Ovary (tissue), 9 donors: Measurements from ENCODE around the gene PRICKLE4. TPM values are rescaled to one million over a fixed set of nuclear protein-coding genes. Genes with fewer than 3 reads are reported as not detected.

Experiments
- DNase-seq, 5 donors: peaks; one replicate each; pipeline ENCODE4 v3.0.0-alpha.2; 2019 to 2020
- H3K27ac ChIP-seq, 2 donors: fragments of 200-600 bp; one replicate each; pipeline versions ENCODE4 v1.5.1 to v1.8.0; 2019 to 2022
- H3K27me3 ChIP-seq: fragments of 200-600 bp; one replicate; pipeline ENCODE4 v1.8.0; 2022
- H3K36me3 ChIP-seq: fragments of 200-600 bp; sonication (generic); one replicate; pipeline ENCODE4 v1.5.1; 2019
- H3K4me1 ChIP-seq: one replicate; pipeline ENCODE4 v1.8.1; 2013; ENCODE audit warnings: mild to moderate bottlenecking, moderate library complexity; ENCODE audit not compliant: insufficient read depth
- H3K4me3 ChIP-seq: fragments of 200-600 bp; sonication (generic); one replicate; pipeline ENCODE4 v1.5.1; 2017
- H3K9me3 ChIP-seq, 2 donors: fragments of 200-600 bp in 1 of 2; sonication (generic) in 1 of 2; one replicate each; pipeline versions ENCODE4 v1.5.1 to v1.8.1; 2013 to 2019; ENCODE audit warnings: mild to moderate bottlenecking in 1 of 2, moderate library complexity in 1 of 2
- CTCF ChIP-seq, 3 donors: fragments of 450-650 bp in 2 of 3; fragments of 200-600 bp in 1 of 3; IDR thresholded peaks; one replicate each; pipeline versions ENCODE4 v1.5.1 to v1.8.0; 2016 to 2022; ENCODE audit warnings: antibody characterized with exemption in 3 of 3, mild to moderate bottlenecking in 1 of 3
- EP300 ChIP-seq: sonication (generic); formaldehyde crosslinking; IDR thresholded peaks from one replicate; pipeline ENCODE4 v1.6.1; 2017; ENCODE audit warnings: antibody characterized with exemption
- POLR2A ChIP-seq: fragments of 450-650 bp; IDR thresholded peaks from one replicate; pipeline ENCODE4 v1.6.1; 2017; ENCODE audit warnings: antibody characterized with exemption, mild to moderate bottlenecking, moderate library complexity
- WGBS, 3 donors: extraction: QIAGEN DNeasy Blood & Tissue Kit in 1 of 3; methylation state at CpG; one replicate each; pipeline versions ENCODE4 v1.1.5 to v1.1.7; 2013 to 2017; 5-methylcytosine and 5-hydroxymethylcytosine counted together
- intact Hi-C, 4 donors: fragments of 100-400 bp; cut with DNase I; formaldehyde crosslinking; loops; one replicate each; pipeline versions ENCODE4 v1.11.0 to v1.15.1; 2022 to 2023
- polyA plus RNA-seq, 2 donors: library from polyadenylated mRNA; stranded (reverse); fragments of 200-250 nt in 1 of 2; fragments of 350-450 nt in 1 of 2; fragmentation: Illumina TruSeq in 1 of 2; extraction: RNeasy Lipid Tissue Mini Kit (QIAGEN cat#74804) in 1 of 2; gene quantifications; one replicate each; pipeline ENCODE4 v1.2.3, GENCODE V29; 2013 to 2014
- total RNA-seq, 7 donors: library from RNA; depleted of rRNA in 2 of 7; stranded (reverse); fragments of >200 nt in 2 of 7; fragmentation: NEBNext Ultra II Directional in 3 of 7; extraction: Animal tissue kit (Norgen Biotek cat#: 25700) in 3 of 7; gene quantifications; one replicate each; pipeline versions ENCODE4 v1.1.0 to v1.2.4, GENCODE V29; 2016 to 2023
- donor health status: DM: no; HTN: no; CAD: no; lungs with moderate emphysema.
- donor health status: DM: no; HTN: no; CAD: no.
- donor health status: Bipolar disorder and iron deficiency.
- donor health status: DM: yes; HTN: yes; CAD: no.
- donor health status: DM: no; HTN: no; CAD: no.
- donor health status: DM: yes; HTN: yes; CAD: no.

PRICKLE4 gene
- total and polyA plus RNA-seq, 9 donors: 1.5 to 7.3 (median 3.0) TPM

- intact Hi-C loops: loop anchor here (2.0 to 10.0 kb wide), 6 partner anchors 136 to 1106 kb away; partner anchors contain the start of genes BYSL (in 2 of the 4) and MED20 (in 2 of the 4)
Measured at GRCh38 chr6:41785689-41786450, 5.3 kb downstream of the PRICKLE4 start.

GRCh38 chr6:41786451-41787218 is 6.1 kb downstream of the PRICKLE4 start:
- WGBS, 3 donors: 0 to 2% (median 1%) methylated on average over 25 to 58 of the region's 58 CpGs
- peak; percentile 13 for TF ChIP-seq POLR2A
- TF ChIP-seq EP300: no peak
- peak; percentile 79 to 89 (median 88) for TF ChIP-seq CTCF (IDR thresholded peaks at IDR 0.05)
- peak overlapping the region; percentile 67 for H3K4me3 ChIP-seq
- H3K9me3 ChIP-seq: no peaks in the 10 kb centered on the region
- intact Hi-C loops: loop anchor here (2.0 to 10.0 kb wide), 6 partner anchors 136 to 1106 kb away; partner anchors contain the start of genes BYSL (in 2 of the 4) and MED20 (in 2 of the 4)
- peak; percentile 86 to 94 (median 91) for DNase-seq
- H3K27me3 ChIP-seq: no peaks in the 10 kb centered on the region
- H3K4me1 ChIP-seq: peaks cover 5% of the 10 kb centered on the region
- H3K36me3 ChIP-seq: no peaks in the 10 kb centered on the region
- peak overlapping the region; percentile 80 to 92 for H3K27ac ChIP-seq

More at GRCh38 chr6:41785689-41786450, 5.3 kb downstream of the PRICKLE4 start:
- Histone ChIP-seq H3K27ac (peak overlapping the region in 1 of 2 donors; percentile 92), H3K27me3 (no peaks in the 10 kb centered on the region), H3K36me3 (no peaks in the 10 kb centered on the region), H3K9me3 (no peaks in the 10 kb centered on the region), H3K4me1 (peaks cover 7% of the 10 kb centered on the region), H3K4me3 (peak overlapping the region; percentile 67)
- peak in 1 of 5 donors; percentile 59 for DNase-seq
- 11 to 19% (median 12%) methylated on average over 19 to 29 of the region's 29 CpGs for WGBS, 3 donors
- TF ChIP-seq EP300 (no peak), CTCF (IDR thresholded peaks at IDR 0.05) (no peak), POLR2A (no peak)

GRCh38 chr6:41787219-41787917 is 6.8 kb downstream of the PRICKLE4 start, which contains the start of gene TOMM6:
Gene TOMM6 (plus strand): TSS chr6:41787694. CDS start chr6:41787698, 4 bp downstream.
- peak; percentile 95 to 98 (median 96) for DNase-seq
- Histone ChIP-seq H3K4me1 (peaks cover 5% of the 10 kb centered on the region), H3K27me3 (no peaks in the 10 kb centered on the region), H3K9me3 (no peaks in the 10 kb centered on the region), H3K27ac (peak within 1 kb of the TSS; percentile 80 to 92), H3K36me3 (no peaks in the 10 kb centered on the region), H3K4me3 (peak within 1 kb of the TSS; percentile 67)
- TF ChIP-seq CTCF (IDR thresholded peaks at IDR 0.05): peak; percentile 97 to 99 (median 98)
- TF ChIP-seq EP300: no peak
- TF ChIP-seq POLR2A: peak; percentile 85
- intact Hi-C loops: loop anchor here (2.0 to 10.0 kb wide), 6 partner anchors 135 to 1105 kb away; partner anchors contain the start of genes BYSL (in 2 of the 4) and MED20 (in 2 of the 4)
- 0 to 1% (median 0%) methylated on average over 51 to 55 of the region's 55 CpGs for WGBS, 3 donors

GRCh38 chr6:41789390-41789724 is 8.8 kb downstream of the PRICKLE4 start:
- DNase-seq: no peak
- H3K27me3 ChIP-seq: no peaks in the 10 kb centered on the region
- H3K36me3 ChIP-seq: no peaks in the 10 kb centered on the region
- no peak for TF ChIP-seq POLR2A
- no peak for TF ChIP-seq EP300
- TF ChIP-seq CTCF (IDR thresholded peaks at IDR 0.05): no peak
- H3K27ac ChIP-seq: no peak overlapping the region
- peaks cover 5% of the 10 kb centered on the region for H3K4me1 ChIP-seq
- no peaks in the 10 kb centered on the region for H3K9me3 ChIP-seq
- intact Hi-C loops: loop anchor here (5.0 to 10.0 kb wide), 5 partner anchors 133 to 1103 kb away; partner anchors contain the start of genes BYSL (in 2 of the 4) and MED20 (in 2 of the 4)
- 66 to 77% (median 72%) methylated on average over 3 of the region's 3 CpGs for WGBS, 3 donors
- H3K4me3 ChIP-seq: no peak overlapping the region
